ENCODE data around the gene SPATA9. TPM values are rescaled to one million over a fixed set of nuclear protein-coding genes. Genes with fewer than 3 reads are reported as not detected.

SPATA9 gene
- total RNA-seq, 1 experiment from 2014 or later = not detected

- TF ChIP-seq MAX (IDR thresholded peaks at IDR 0.05) (no peak), SP1 (IDR thresholded peaks at IDR 0.05; ENCODE audit: low read depth) (no peak), POLR2A (IDR thresholded peaks at IDR 0.05; ENCODE audit: borderline replicate concordance, extremely low read depth, insufficient read depth, insufficient read length) (no peak), ZBTB33 (IDR thresholded peaks at IDR 0.05; ENCODE audit: extremely low read depth, insufficient replicate concordance, low read length) (no peak)
Measured at GRCh38 chr5:95619514-95620029, 63.2 kb downstream of the SPATA9 start (continued).

- Histone ChIP-seq H3K27ac (ENCODE audit: low read depth, low read length) (no peak overlapping the region), H4K20me1 (ENCODE audit: insufficient read depth) (no peaks in the 10 kb centered on the region), H3K27me3 (ENCODE audit: insufficient read depth, low read length) (no peaks in the 10 kb centered on the region), H3K4me1 (ENCODE audit: control insufficient read depth in 1 of 2, insufficient read depth in 2 of 2, low read length in 2 of 2) (no peaks in the 10 kb centered on the region), H3K79me2 (ENCODE audit: insufficient read depth, low read length) (no peaks in the 10 kb centered on the region), H3K4me3 (replicated peaks in 1 of 2; ENCODE audit: low read depth in 1 of 2, low read length in 2 of 2) (no peak overlapping the region), H3K36me3 (ENCODE audit: control insufficient read depth in 1 of 2, insufficient read depth in 2 of 2, low read length in 2 of 2) (no peaks in the 10 kb centered on the region), H3K4me2 (ENCODE audit: low read length) (no peak overlapping the region), H2AFZ (ENCODE audit: low read depth, low read length, poor library complexity, severe bottlenecking) (no peak overlapping the region), H3K9me3 (ENCODE audit: control insufficient read depth in 1 of 2, insufficient read depth in 1 of 2, low read depth in 1 of 2, low read length in 2 of 2) (no peaks in the 10 kb centered on the region), H3K9ac (ENCODE audit: low read length) (no peak overlapping the region), H3K9me2 (ENCODE audit: insufficient read depth) (no peaks in the 10 kb centered on the region; the same call in 1 of the 2 replicates)
- RAD21 ChIA-PET (ENCODE audit: low non-redundant PET in 1 of 2, low total read pairs in 2 of 2, uncharacterized antibody in 2 of 2, unreplicated experiment in 2 of 2) = no interaction called here
- intact Hi-C loops (cut with micrococcal nuclease) = no loop called here
- no TSS peak for BruUV-seq (replicated peaks)
- no peak for DNase-seq (ENCODE audit: low read depth, low spot score)
- CTCF ChIA-PET = no interaction called here
- POLR2A ChIA-PET = no interaction called here
- ATAC-seq = no peak
- TF ChIP-seq TCF7L2 (IDR thresholded peaks at IDR 0.05; ENCODE audit: borderline replicate concordance, extremely low read depth, insufficient read depth, insufficient read length) (no peak), JUND (IDR thresholded peaks at IDR 0.05) (no peak)
Measured at GRCh38 chr5:95619096-95619495, 63.7 kb downstream of the SPATA9 start.

All from HCT116 (cell line).